B cell (primary cell): Measurements from ENCODE around the gene CASZ1. TPM values are rescaled to one million over a fixed set of nuclear protein-coding genes. Genes with fewer than 3 reads are reported as not detected.

ENCODE experiments used
- ATAC-seq: fragments of 200-7000 bp; cut with Tn5 transposase; one replicate; pipeline ENCODE4 v1.10.0; 2021; ENCODE audit warnings: low read depth, mild to moderate bottlenecking, moderate number of reproducible peaks, moderate library complexity
- CTCF ChIA-PET: fragments of 350-600 bp; sonication (Branson Sonifier 250); formaldehyde crosslinking; loops from one replicate; lab custom pipeline; 2021; ENCODE audit warnings: antibody characterized with exemption, inconsistent platforms; lab: Charles Lee
- POLR2A ChIA-PET: fragments of 350-600 bp; sonication (Branson Sonifier 250); formaldehyde crosslinking; loops from one replicate; lab custom pipeline; 2021; ENCODE audit warnings: antibody characterized with exemption; lab: Charles Lee
- DNase-seq: peaks from one replicate; pipeline ENCODE4 v3.0.0; 2013
- H2AFZ ChIP-seq: 2 replicates; pipeline ENCODE4 v1.6.1; 2012; ENCODE audit warnings: mild to moderate bottlenecking, low read depth, low read length; ENCODE audit not compliant: insufficient read depth, poor library complexity, severe bottlenecking
- H3K27ac ChIP-seq, 2 donors: 1 replicate in 1 of 2; 2 replicates in 1 of 2; pipeline ENCODE4 v1.5.1; 2012 to 2013; ENCODE audit warnings: low read length in 2 of 2, mild to moderate bottlenecking in 2 of 2, moderate library complexity in 1 of 2
- H3K27me3 ChIP-seq, 4 experiments: fragments of 200-600 bp in 1 of 4; sonication (generic) in 1 of 4; replicated peaks in 1 of 4; 1 replicate in 2 of 4; 2 replicates in 2 of 4; pipeline versions ENCODE4 v1.6.1 to v1.7.0; 2013 to 2016; ENCODE audit warnings: low read length in 3 of 4, mild to moderate bottlenecking in 2 of 4, mixed read lengths in 1 of 4, moderate library complexity in 1 of 4; ENCODE audit not compliant: insufficient read depth in 4 of 4, control insufficient read depth in 3 of 4; ENCODE audit errors: control extremely low read depth in 1 of 4
- H3K36me3 ChIP-seq, 2 experiments: replicated peaks in 1 of 2; 1 replicate in 1 of 2; 2 replicates in 1 of 2; pipeline versions ENCODE4 v1.6.1 to v1.7.1; 2013; ENCODE audit warnings: low read length in 1 of 2; ENCODE audit not compliant: insufficient read depth in 2 of 2, control insufficient read depth in 1 of 2; ENCODE audit errors: control extremely low read depth in 1 of 2, extremely low read depth in 1 of 2
- H3K4me1 ChIP-seq, 2 donors: fragments of 200-600 bp in 1 of 2; sonication (generic) in 1 of 2; 1 replicate in 1 of 2; 2 replicates in 1 of 2; pipeline versions ENCODE4 v1.5.1 to v1.6.1; 2013 to 2017; ENCODE audit warnings: low read length in 2 of 2; ENCODE audit not compliant: control insufficient read depth in 2 of 2, insufficient read depth in 2 of 2
- H3K4me2 ChIP-seq: replicated peaks from 2 replicates; pipeline ENCODE3; 2012; ENCODE audit warnings: mild to moderate bottlenecking, low read depth, low read length; ENCODE audit not compliant: poor library complexity, severe bottlenecking
- H3K4me3 ChIP-seq, 5 experiments: fragments of 200-600 bp in 1 of 5; sonication (generic) in 1 of 5; 1 replicate in 3 of 5; 2 replicates in 2 of 5; pipeline versions ENCODE4 v1.5.1 to v1.7.0; 2011 to 2016; ENCODE audit warnings: low read length in 4 of 5, mild to moderate bottlenecking in 4 of 5, low read depth in 2 of 5, control low read depth in 1 of 5, moderate library complexity in 1 of 5; ENCODE audit not compliant: insufficient read depth in 1 of 5; ENCODE audit errors: control extremely low read depth in 1 of 5, extremely low read depth in 1 of 5
- H3K79me2 ChIP-seq: fragments of 200-600 bp; sonication (generic); one replicate; pipeline ENCODE4 v1.6.0; 2016; ENCODE audit warnings: low read length; ENCODE audit not compliant: control insufficient read depth, insufficient read depth
- H3K9ac ChIP-seq: fragments of 200-600 bp; sonication (generic); 2 replicates; pipeline ENCODE4 v1.6.1; 2017; ENCODE audit warnings: mild to moderate bottlenecking, low read length, moderate library complexity
- H3K9me3 ChIP-seq, 3 donors: one replicate each; pipeline versions ENCODE4 v1.6.1 to v1.7.1; 2013; ENCODE audit warnings: low read length in 2 of 3; ENCODE audit not compliant: control insufficient read depth in 2 of 3, insufficient read depth in 1 of 3; ENCODE audit errors: control extremely low read depth in 1 of 3
- H4K20me1 ChIP-seq: 2 replicates; pipeline ENCODE4 v1.6.0; 2012; ENCODE audit warnings: mild to moderate bottlenecking, low read length; ENCODE audit not compliant: insufficient read depth, control insufficient read depth, poor library complexity, severe bottlenecking
- H3K27ac Mint-ChIP-seq: one replicate; pipeline ENCODE4 v1.8.0; 2021; ENCODE audit warnings: mixed read lengths
- H3K27me3 Mint-ChIP-seq: one replicate; pipeline ENCODE4 v1.8.0; 2021; ENCODE audit warnings: mixed read lengths
- H3K4me1 Mint-ChIP-seq: one replicate; pipeline ENCODE4 v1.8.0; 2021; ENCODE audit warnings: mixed read lengths
- H3K4me3 Mint-ChIP-seq: one replicate; pipeline ENCODE4 v1.8.0; 2021; ENCODE audit warnings: mixed read lengths
- H3K9me3 Mint-ChIP-seq: one replicate; pipeline ENCODE4 v1.8.0; 2022; ENCODE audit warnings: mixed read lengths; ENCODE audit not compliant: insufficient read depth
- EZH2 ChIP-seq: IDR thresholded peaks from 2 replicates; pipeline ENCODE4 v1.6.1; 2012; ENCODE audit warnings: borderline replicate concordance, low read depth, mild to moderate bottlenecking, moderate library complexity, low read length; ENCODE audit not compliant: insufficient read depth, poor library complexity, severe bottlenecking
- WGBS: methylation state at CpG from one replicate; pipeline ENCODE4 v1.1.5; 2013; ENCODE audit warnings: missing lambda C conversion rate; ENCODE audit not compliant: insufficient coverage; 5-methylcytosine and 5-hydroxymethylcytosine counted together
- intact Hi-C: fragments of 100-400 bp; cut with micrococcal nuclease; formaldehyde crosslinking; loops from one replicate; pipeline ENCODE4 v1.10.0; 2022
- polyA plus RNA-seq: library from polyadenylated mRNA; depleted of rRNA; stranded (reverse); fragments of >200 nt; gene quantifications from 2 replicates; pipeline ENCODE4 v1.2.3, GENCODE V29; 2012
- total RNA-seq, 2 donors: library from RNA; stranded (reverse); fragments of 120-200 nt in 1 of 2; gene quantifications; 1 replicate in 1 of 2; 2 replicates in 1 of 2; pipeline versions ENCODE4 v1.2.3 to v1.2.4, GENCODE V29; 2013 to 2022
- TF ChIP-seq, protein P1 (sequence below): fragments of 200-600 bp; IDR thresholded peaks from one replicate; pipeline ENCODE4 v1.8.0; 2022; ENCODE audit warnings: antibody characterized with exemption, mild to moderate bottlenecking

Gene CASZ1
- total and polyA plus RNA-seq, 2 donors (not counting 1 experiment from before 2014, with no cell fraction given), result 9.5 to 27.2 TPM

DNA sequence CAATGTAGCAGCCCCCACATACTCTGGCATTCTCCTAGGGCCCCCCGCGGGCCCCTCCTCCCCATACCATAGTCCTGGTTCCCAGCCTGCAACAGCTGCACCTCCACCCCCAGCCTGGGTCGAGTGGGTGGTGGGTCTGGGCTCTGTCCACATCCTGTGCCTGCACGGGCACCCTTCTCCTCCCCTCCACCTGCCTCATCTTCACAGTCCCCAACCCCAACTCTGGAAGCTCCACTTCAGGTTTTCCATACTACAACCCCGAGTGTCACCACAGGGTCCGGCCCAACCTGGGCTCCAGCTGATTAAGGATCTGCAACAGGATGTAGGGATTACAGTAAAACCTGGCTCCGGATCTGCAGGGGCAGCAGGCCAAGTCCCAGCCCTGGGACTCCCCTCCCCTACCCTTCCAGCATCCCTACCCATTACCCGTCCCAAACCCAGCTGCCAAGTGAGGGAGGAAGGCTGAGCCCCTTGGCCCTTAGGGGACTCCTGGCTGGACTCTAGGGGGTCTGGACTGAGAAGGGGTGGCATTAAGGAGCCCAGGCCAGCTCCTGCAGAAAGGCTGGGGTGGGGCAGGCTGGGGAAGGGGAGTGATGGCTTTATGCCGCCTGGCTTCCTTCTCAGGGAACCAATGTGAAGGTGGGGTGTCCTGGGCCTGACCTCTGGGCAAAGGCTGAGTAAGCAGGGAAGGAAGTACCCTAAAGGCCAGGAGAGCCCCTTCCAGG, 116.8 kb downstream of the CASZ1 start:
- Histone ChIP-seq H2AFZ (no peak overlapping the region), H3K27me3 (no peaks in the 10 kb centered on the region), H3K36me3 (no peaks in the 10 kb centered on the region), H3K9ac (no peak overlapping the region), H3K4me1 (no peaks in the 10 kb centered on the region), H3K27ac (no peak overlapping the region), H3K9me3 (no peaks in the 10 kb centered on the region), H3K79me2 (peaks cover 79% of the 10 kb centered on the region), H3K4me2 (no peak overlapping the region), H3K4me3 (no peak overlapping the region), H4K20me1 (peaks cover 97% of the 10 kb centered on the region)
- no peaks in the 10 kb centered on the region for H3K9me3 Mint-ChIP-seq
- ATAC-seq (no peak), DNase-seq (no peak)
- CTCF ChIA-PET, result no interaction called here
- POLR2A ChIA-PET, result no interaction called here
- H3K27me3 Mint-ChIP-seq, result no peaks in the 10 kb centered on the region
- 44% methylated on average over 4 of the region's 9 CpGs for WGBS
- H3K4me3 Mint-ChIP-seq, result no peak overlapping the region
- no peak overlapping the region for H3K27ac Mint-ChIP-seq
- intact Hi-C loops, result no loop called here
- H3K4me1 Mint-ChIP-seq, result peaks cover 8% of the 10 kb centered on the region
- TF ChIP-seq, protein P1, sequence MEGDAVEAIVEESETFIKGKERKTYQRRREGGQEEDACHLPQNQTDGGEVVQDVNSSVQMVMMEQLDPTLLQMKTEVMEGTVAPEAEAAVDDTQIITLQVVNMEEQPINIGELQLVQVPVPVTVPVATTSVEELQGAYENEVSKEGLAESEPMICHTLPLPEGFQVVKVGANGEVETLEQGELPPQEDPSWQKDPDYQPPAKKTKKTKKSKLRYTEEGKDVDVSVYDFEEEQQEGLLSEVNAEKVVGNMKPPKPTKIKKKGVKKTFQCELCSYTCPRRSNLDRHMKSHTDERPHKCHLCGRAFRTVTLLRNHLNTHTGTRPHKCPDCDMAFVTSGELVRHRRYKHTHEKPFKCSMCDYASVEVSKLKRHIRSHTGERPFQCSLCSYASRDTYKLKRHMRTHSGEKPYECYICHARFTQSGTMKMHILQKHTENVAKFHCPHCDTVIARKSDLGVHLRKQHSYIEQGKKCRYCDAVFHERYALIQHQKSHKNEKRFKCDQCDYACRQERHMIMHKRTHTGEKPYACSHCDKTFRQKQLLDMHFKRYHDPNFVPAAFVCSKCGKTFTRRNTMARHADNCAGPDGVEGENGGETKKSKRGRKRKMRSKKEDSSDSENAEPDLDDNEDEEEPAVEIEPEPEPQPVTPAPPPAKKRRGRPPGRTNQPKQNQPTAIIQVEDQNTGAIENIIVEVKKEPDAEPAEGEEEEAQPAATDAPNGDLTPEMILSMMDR, result no peak

DNA sequence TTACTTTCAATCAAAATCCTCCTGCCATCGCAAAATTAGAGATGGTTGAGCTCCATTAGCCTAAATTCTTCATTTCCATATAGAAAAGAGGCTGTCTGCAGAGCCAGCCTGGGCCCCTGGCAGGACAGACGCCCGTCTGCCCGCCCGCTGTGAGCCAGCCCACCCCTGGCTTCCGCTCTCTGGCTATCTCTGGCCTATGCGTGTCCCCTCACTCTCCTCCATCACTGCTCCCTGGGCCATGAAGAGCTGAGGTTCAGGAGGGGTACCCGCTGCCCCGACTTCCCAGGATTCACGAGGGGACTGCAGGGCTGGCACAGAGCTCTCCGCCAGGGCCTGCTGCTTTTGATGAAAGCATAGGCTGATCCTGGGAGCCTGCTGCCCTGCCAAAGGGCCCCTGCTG, 117.6 kb downstream of the CASZ1 start:
- ATAC-seq, result no peak
- no peak for DNase-seq
- Histone ChIP-seq H3K79me2 (peaks cover 75% of the 10 kb centered on the region), H3K27ac (no peak overlapping the region), H3K4me1 (no peaks in the 10 kb centered on the region), H3K9me3 (no peaks in the 10 kb centered on the region), H3K9ac (no peak overlapping the region), H3K4me2 (no peak overlapping the region), H3K27me3 (no peaks in the 10 kb centered on the region), H3K4me3 (no peak overlapping the region), H2AFZ (no peak overlapping the region), H3K36me3 (no peaks in the 10 kb centered on the region), H4K20me1 (peaks cover 97% of the 10 kb centered on the region)
- ChIA-PET POLR2A (no interaction called here), CTCF (no interaction called here)
- peaks cover 8% of the 10 kb centered on the region for H3K4me1 Mint-ChIP-seq
- TF ChIP-seq, protein P1, result no peak
- no peak for TF ChIP-seq EZH2
- no peaks in the 10 kb centered on the region for H3K9me3 Mint-ChIP-seq
- intact Hi-C loops, result no loop called here
- WGBS, result 96% methylated on average over 11 of the region's 11 CpGs
- H3K4me3 Mint-ChIP-seq, result no peak overlapping the region
- no peak overlapping the region for H3K27ac Mint-ChIP-seq
- H3K27me3 Mint-ChIP-seq, result no peaks in the 10 kb centered on the region
